HepG2 (cell line): ENCODE results near the gene GRK6. TPM values are rescaled to one million over a fixed set of nuclear protein-coding genes. Genes with fewer than 3 reads are reported as not detected.
A peak's percentile ranks its signal among the peaks of the same experiment; 100 is the strongest.

Source experiments
- ATAC-seq: fragments of 200-7000 bp; cut with Tn5 transposase; 3 replicates; pipeline ENCODE4 v1.9.1; 2020; ENCODE audit warnings: mild to moderate bottlenecking, moderate library complexity
- BruUV-seq: library from RNA; stranded (reverse); fragments of 400-500 nt; replicated peaks from 2 replicates; lab custom pipeline; 2021; lab: Mats Ljungman, UMichigan
- CTCF ChIA-PET: fragments of 300-600 bp; formaldehyde crosslinking; extraction: SDS; loops from one replicate; lab custom pipeline; 2021; ENCODE audit warnings: low total read pairs, inconsistent platforms, low intra/inter-chr PET ratio; lab: Yijun Ruan, JAX
- POLR2A ChIA-PET: fragments of 350-600 bp; sonication (Branson Sonifier 250); formaldehyde crosslinking; loops from one replicate; lab custom pipeline; 2020; ENCODE audit warnings: antibody characterized with exemption, inconsistent platforms; lab: Yijun Ruan, JAX
- DNase-seq: peaks from one replicate; pipeline ENCODE4 v3.0.0-alpha.2; 2015; ENCODE audit warnings: low spot score
- FAIRE-seq: peaks from 3 replicates; lab custom pipeline; 2011; peaks lifted over from hg19 to GRCh38; lab: Jason Lieb, UNC
- H2AFZ ChIP-seq: one replicate; pipeline ENCODE4 v1.6.1; 2011; ENCODE audit warnings: low read length, inconsistent platforms
- H3K27ac ChIP-seq: fragments of 300-600 bp; 3 replicates; pipeline ENCODE4 v1.8.0; 2011; ENCODE audit warnings: mixed run types, mild to moderate bottlenecking, mixed read lengths, low read length, inconsistent platforms; ENCODE audit not compliant: insufficient read depth; ENCODE audit errors: extremely low read length
- H3K27me3 ChIP-seq, 2 experiments: fragments of 200-600 bp in 1 of 2; 2 replicates in 1 of 2; 3 replicates in 1 of 2; pipeline versions ENCODE4 v1.6.0 to v1.8.0; 2011; ENCODE audit warnings: low read length in 2 of 2, mild to moderate bottlenecking in 2 of 2, moderate library complexity in 2 of 2, inconsistent platforms in 1 of 2; ENCODE audit not compliant: insufficient read depth in 2 of 2, control insufficient read depth in 1 of 2
- H3K36me3 ChIP-seq, 2 experiments: fragments of 200-600 bp in 1 of 2; replicated peaks in 1 of 2; 2 replicates in 1 of 2; 3 replicates in 1 of 2; pipeline versions ENCODE4 v1.5.1 to v1.8.0; 2011; ENCODE audit warnings: low read length in 2 of 2, inconsistent platforms in 1 of 2; ENCODE audit not compliant: insufficient read depth in 2 of 2, control insufficient read depth in 1 of 2
- H3K4me1 ChIP-seq: 2 replicates; pipeline ENCODE4 v1.5.1; 2012; ENCODE audit warnings: low read length, inconsistent platforms; ENCODE audit not compliant: insufficient read depth
- H3K4me2 ChIP-seq: 2 replicates; pipeline ENCODE4 v1.6.0; 2011; ENCODE audit warnings: low read depth, low read length, inconsistent platforms
- H3K4me3 ChIP-seq, 3 experiments: fragments of 200-600 bp in 1 of 3; sonication (generic), shearing (Covaris generic) in 1 of 3; replicated peaks in 1 of 3; 2 replicates each; pipeline ENCODE4 v1.5.1; 2011 to 2016; ENCODE audit warnings: low read length in 3 of 3, inconsistent platforms in 2 of 3, low read depth in 2 of 3, mild to moderate bottlenecking in 2 of 3, control low read depth in 1 of 3, mixed read lengths in 1 of 3; ENCODE audit not compliant: insufficient read depth in 1 of 3
- H3K79me2 ChIP-seq: one replicate; pipeline ENCODE4 v1.6.1; 2011; ENCODE audit warnings: low read length, inconsistent platforms; ENCODE audit not compliant: insufficient read depth
- H3K9ac ChIP-seq: 2 replicates; pipeline ENCODE4 v1.6.0; 2011; ENCODE audit warnings: mild to moderate bottlenecking, low read depth, low read length, inconsistent platforms; ENCODE audit not compliant: insufficient read depth
- H3K9me3 ChIP-seq: 2 replicates; pipeline ENCODE4 v1.5.1; 2012; ENCODE audit warnings: mild to moderate bottlenecking, low read length
- H4K20me1 ChIP-seq: 2 replicates; pipeline ENCODE4 v1.6.0; 2011; ENCODE audit warnings: inconsistent platforms, mild to moderate bottlenecking, low read length, moderate library complexity; ENCODE audit not compliant: insufficient read depth
- AGO2 ChIP-seq: fragments of 200-400 bp; formaldehyde crosslinking; optimal IDR thresholded peaks from 2 replicates; pipeline ENCODE3; 2017; ENCODE audit warnings: mild to moderate bottlenecking, low read depth, low read length, moderate library complexity
- FOXM1 ChIP-seq: sonication (generic); formaldehyde crosslinking; IDR thresholded peaks from 2 replicates; pipeline ENCODE4 v1.5.0; 2020; ENCODE audit warnings: missing genetic modification reagents
- HNRNPL ChIP-seq: fragments of 200-400 bp; formaldehyde crosslinking; IDR thresholded peaks from 2 replicates; pipeline ENCODE4 v1.6.1; 2017; ENCODE audit warnings: mild to moderate bottlenecking, low read depth, low read length
- MEIS2 ChIP-seq: sonication (generic); formaldehyde crosslinking; IDR thresholded peaks from 2 replicates; pipeline ENCODE4 v1.9.0; 2021; ENCODE audit warnings: mild to moderate bottlenecking, missing genetic modification reagents
- MLX ChIP-seq: IDR thresholded peaks from 2 replicates; pipeline ENCODE4 v1.6.1; 2016
- RFX1 ChIP-seq: fragments of 450-650 bp; IDR thresholded peaks from 2 replicates; pipeline ENCODE4 v1.6.1; 2017
- SMARCE1 ChIP-seq: fragments of 450-650 bp; IDR thresholded peaks from 2 replicates; pipeline ENCODE4 v1.6.1; 2017; ENCODE audit warnings: borderline replicate concordance
- WGBS: methylation state at CpG from one replicate; pipeline ENCODE4 v1.1.6; 2017; ENCODE audit warnings: low lambda C conversion rate; 5-methylcytosine and 5-hydroxymethylcytosine counted together
- in situ Hi-C: cut with HindIII; loops from 2 replicates; pipeline ENCODE4 v1.10.0; 2017; ENCODE audit warnings: low pct_unique_long_range_greater_than_20kb; ENCODE audit not compliant: extremely low pct_ligation_motif_present
- intact Hi-C: fragments of 100-400 bp; cut with micrococcal nuclease; formaldehyde crosslinking; loops from one replicate; pipeline ENCODE4 v1.10.0; 2022; ENCODE audit not compliant: unreplicated experiment
- polyA plus RNA-seq, 8 experiments: library from polyadenylated mRNA; depleted of rRNA in 3 of 8; stranded (reverse) in 7 of 8; unstranded in 1 of 8; fragments of >200 nt; fragmentation: Illumina TruSeq in 4 of 8; extraction: Trizol in 4 of 8; gene quantifications; 2 replicates each; pipeline versions ENCODE4 v1.2.1 to v1.2.3, GENCODE V29; 2011 to 2016; ENCODE audit warnings: low read depth in 4 of 8, missing spikeins in 1 of 8, mixed read lengths in 1 of 8; ENCODE audit not compliant: insufficient read depth in 1 of 8
- total RNA-seq, 5 experiments: library from RNA; depleted of rRNA; stranded (reverse); fragments of >200 nt; fragmentation: Illumina TruSeq; extraction: Trizol; gene quantifications; 2 replicates each; pipeline ENCODE4 v1.2.3, GENCODE V29; 2016; ENCODE audit warnings: low read depth in 1 of 5

The GRK6 gene
- total and polyA plus RNA-seq, 2 of the 13 experiments (the other 11 are each of a cell fraction or from before 2014, with no cell fraction given) = 13.2 to 19.9 TPM

DNA sequence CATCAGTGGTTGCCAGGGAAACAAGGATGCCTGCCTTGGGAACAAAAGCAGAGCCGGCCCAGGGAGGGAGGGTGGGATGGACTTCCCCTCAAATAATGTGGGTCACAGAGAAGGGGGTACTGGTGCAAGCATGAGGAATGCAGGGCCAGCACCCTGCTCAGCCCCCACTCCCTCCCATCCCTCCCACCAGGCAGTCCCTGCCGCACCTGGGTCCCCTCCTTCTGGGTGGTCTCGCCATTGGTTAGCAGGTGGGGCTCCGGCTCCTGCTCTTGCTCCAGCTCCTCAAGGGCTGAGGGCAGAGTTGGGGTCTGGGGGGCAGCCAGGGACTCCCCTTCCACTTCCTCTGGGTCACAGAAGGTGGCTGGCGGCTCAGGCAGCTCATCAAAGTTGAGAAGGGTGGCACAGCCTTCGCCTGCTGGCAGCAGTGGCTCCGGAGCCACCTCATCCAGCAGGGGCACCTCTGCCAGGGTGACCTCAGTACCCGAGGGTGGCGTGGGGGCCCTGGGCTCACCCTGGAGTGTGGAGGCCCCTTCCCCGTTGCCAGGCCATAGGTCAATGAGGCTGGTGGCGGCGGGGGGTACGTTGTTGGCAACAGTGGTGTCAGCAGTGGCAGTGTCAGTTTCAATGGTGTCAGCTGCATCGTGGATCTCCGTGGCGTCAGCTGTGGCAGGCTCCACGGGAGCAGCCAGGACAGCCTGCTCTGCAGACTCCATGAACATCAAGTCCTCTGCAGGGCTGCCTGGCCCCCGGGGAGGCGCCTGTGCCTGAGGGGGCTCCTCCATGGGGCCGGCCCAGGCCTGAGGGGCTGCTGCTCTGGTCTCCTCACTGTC, 31.6 kb downstream of the GRK6 start:
- in situ Hi-C loops = loop anchor here (5.0 to 25.0 kb wide), 2 partner anchors 71 to 346 kb away; no protein-coding TSS in a partner anchor

DNA sequence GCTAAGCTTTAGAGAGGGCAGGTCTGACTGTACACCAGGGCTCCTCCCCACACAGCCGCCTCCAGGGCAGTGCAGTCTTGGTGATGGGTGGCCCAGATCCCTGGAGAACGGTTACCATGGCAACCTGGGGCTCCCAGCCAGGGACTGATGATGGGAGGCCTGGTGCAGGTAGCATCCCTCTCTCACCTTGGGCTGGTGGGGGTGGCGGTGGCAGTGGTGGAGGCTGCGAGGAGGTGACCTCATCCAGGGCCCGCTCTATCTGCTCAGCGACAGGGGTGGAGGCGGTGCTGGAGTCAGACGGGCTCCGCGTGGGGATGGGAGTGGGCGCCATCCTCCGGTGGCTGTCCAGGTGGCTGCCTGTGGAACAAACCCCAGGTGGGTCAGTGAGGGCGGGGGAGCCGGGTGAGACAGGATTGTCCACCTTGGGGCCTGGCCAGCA, 32.5 kb downstream of the GRK6 start:
- intact Hi-C loops (no loop called here), in situ Hi-C loops (loop anchor here (5.0 to 25.0 kb wide), 2 partner anchors 72 to 347 kb away; no protein-coding TSS in a partner anchor)
- Histone ChIP-seq H3K27ac (no peak overlapping the region), H3K4me3 (no peak overlapping the region), H3K27me3 (no peaks in the 10 kb centered on the region; a peak in 1 of 5 replicates), H3K36me3 (peaks cover 0 to 4% of the 10 kb centered on the region in 2 experiments; a peak in 1 of 5 replicates), H3K4me2 (no peak overlapping the region), H3K9ac (no peak overlapping the region), H3K9me3 (no peaks in the 10 kb centered on the region), H3K4me1 (peaks cover 13% of the 10 kb centered on the region), H2AFZ (no peak overlapping the region), H3K79me2 (peaks cover 1% of the 10 kb centered on the region), H4K20me1 (peaks cover 12% of the 10 kb centered on the region; the same call in 1 of the 2 replicates)
- no TSS peak for BruUV-seq
- ChIA-PET POLR2A (no interaction called here), CTCF (no interaction called here)
- FAIRE-seq (no peak), DNase-seq (no peak), ATAC-seq (no peak)
- TF ChIP-seq RFX1 (peak; percentile 50), MLX (CRISPR knock-in tag) (no peak), FOXM1 (no peak), MEIS2 (no peak)
- WGBS = 94% methylated on average over 6 of the region's 14 CpGs

More for the DNA sequence above, 31.6 kb downstream of the GRK6 start:
- WGBS = no CpG with 5 or more reads among the region's 20 CpGs
- no TSS peak for BruUV-seq
- Histone ChIP-seq H3K36me3 (peaks cover 0 to 4% of the 10 kb centered on the region in 2 experiments; a peak in 1 of 5 replicates), H3K4me2 (no peak overlapping the region), H4K20me1 (peaks cover 12% of the 10 kb centered on the region; the same call in 1 of the 2 replicates), H3K9ac (no peak overlapping the region), H3K27ac (peak overlapping the region; percentile 30), H3K9me3 (no peaks in the 10 kb centered on the region), H3K4me1 (peaks cover 22% of the 10 kb centered on the region), H3K27me3 (no peaks in the 10 kb centered on the region; a peak in 1 of 5 replicates), H3K4me3 (no peak overlapping the region), H3K79me2 (peaks cover 5% of the 10 kb centered on the region), H2AFZ (no peak overlapping the region)
- TF ChIP-seq HNRNPL (0 out of 2 replicates have a peak, but pooled peaks have one; percentile 30), SMARCE1 (no peak), AGO2 (peak; percentile 21)
- DNase-seq (no peak), FAIRE-seq (no peak), ATAC-seq (no peak)
- intact Hi-C loops = loop anchor here (2.0 kb wide), 2 partner anchors 39 to 87 kb away; partner anchors contain the start of gene PDLIM7
- POLR2A ChIA-PET = interaction anchor here (1.0 to 1.7 kb wide), 9 partner anchors 14 to 371 kb away, joined by 3 to 24 read pairs (median 6); partner anchors contain the start of genes FGFR4, GRK6 and PDLIM7
- CTCF ChIA-PET = interaction anchor here (1.4 to 4.8 kb wide), 3 partner anchors 11 to 54 kb away, joined by 4 to 35 read pairs (median 5); no protein-coding TSS in a partner anchor
